ENCODE results near the gene TMEM95.

- TF ChIP-seq ARNTL (CRISPR knock-in tag; IDR thresholded peaks at IDR 0.05; ENCODE audit: borderline replicate concordance, low read depth) (no peak), ZNF70 (CRISPR knock-in tag; IDR thresholded peaks at IDR 0.05) (no peak), BACH2 (CRISPR knock-in tag; IDR thresholded peaks at IDR 0.05; ENCODE audit: borderline replicate concordance) (no peak), SNAI2 (CRISPR knock-in tag; IDR thresholded peaks at IDR 0.05) (no peak), CREB5 (CRISPR knock-in tag; IDR thresholded peaks at IDR 0.05; ENCODE audit: low read depth) (no peak), ZFP3 (CRISPR knock-in tag; IDR thresholded peaks at IDR 0.05) (no peak), ZNF8 (CRISPR knock-in tag; IDR thresholded peaks at IDR 0.05) (no peak), ISL1 (CRISPR knock-in tag; IDR thresholded peaks at IDR 0.05) (no peak), RARB (CRISPR knock-in tag; IDR thresholded peaks at IDR 0.05) (no peak), PPARA (CRISPR knock-in tag; IDR thresholded peaks at IDR 0.05; ENCODE audit: borderline replicate concordance) (no peak), POU6F1 (CRISPR knock-in tag; IDR thresholded peaks at IDR 0.05; ENCODE audit: borderline replicate concordance, low read depth) (no peak), PATZ1 (CRISPR knock-in tag; IDR thresholded peaks at IDR 0.05; ENCODE audit: borderline replicate concordance) (no peak), GLIS3 (CRISPR knock-in tag; IDR thresholded peaks at IDR 0.05) (no peak), ZFP30 (CRISPR knock-in tag; IDR thresholded peaks at IDR 0.05) (no peak)
These were observed 42.4 kb upstream of the TMEM95 start for GRCh38 chr17:7312432-7313087.
